ENCODE data around the gene LAMB4. TPM values are rescaled to one million over a fixed set of nuclear protein-coding genes. Genes with fewer than 3 reads are reported as not detected.

The LAMB4 gene
- total and polyA plus RNA-seq, 2 of the 8 experiments (the other 6 are each of a cell fraction or from before 2014, with no cell fraction given), result not detected

GRCh38 chr7:108003599-108003935 is 126.6 kb downstream of the LAMB4 start:
- Histone ChIP-seq H3K27ac (ENCODE audit: low read depth, low read length) (no peak overlapping the region), H3K9me3 (ENCODE audit: insufficient read depth in 2 of 2, low read depth in 1 of 2, low read length in 1 of 2) (no peaks in the 10 kb centered on the region; a peak in 1 of 4 replicates), H2BK5ac (ENCODE audit: low read depth, low read length) (no peak overlapping the region), H3K23ac (ENCODE audit: insufficient read length) (no peak overlapping the region), H3K23me2 (ENCODE audit: low read depth, low read length) (peaks cover 23% of the 10 kb centered on the region), H3K36me3 (ENCODE audit: control insufficient read depth in 2 of 4, insufficient read depth in 4 of 4, low read length in 3 of 4) (peaks cover 0 to 3% (median 0%) of the 10 kb centered on the region in 4 experiments; a peak in 1 of 8 replicates), H2BK12ac (ENCODE audit: low read depth, low read length) (no peak overlapping the region), H4K91ac (replicated peaks; ENCODE audit: insufficient read length, low read length) (no peak overlapping the region), H3K4me2 (ENCODE audit: insufficient read depth in 1 of 2, low read depth in 2 of 2, low read length in 2 of 2) (peak overlapping the region; percentile 91 to 98), H3K27me3 (replicated peaks in 1 of 4; ENCODE audit: control insufficient read depth in 3 of 4, extremely low read depth in 1 of 4, insufficient read depth in 3 of 4, low read length in 3 of 4) (peaks cover 34 to 75% (median 65%) of the 10 kb centered on the region in 4 experiments), H3K18ac (ENCODE audit: extremely low read depth, low read length) (no peak overlapping the region), H2AFZ (ENCODE audit: low read length) (no peak overlapping the region), H2BK15ac (ENCODE audit: low read length) (no peak overlapping the region), H2BK120ac (replicated peaks; ENCODE audit: low read depth, low read length) (no peak overlapping the region), H4K20me1 (replicated peaks in 1 of 2; ENCODE audit: control insufficient read depth in 1 of 2, insufficient read depth in 2 of 2, low read length in 2 of 2) (peaks cover 3% of the 10 kb centered on the region in 2 experiments), H3K9ac (replicated peaks in 1 of 4; ENCODE audit: extremely low read depth in 1 of 4, low read depth in 3 of 4, low read length in 3 of 4) (no peak overlapping the region), H3K56ac (replicated peaks; ENCODE audit: insufficient read length, low read depth, low read length) (no peak overlapping the region), H3K79me2 (ENCODE audit: control insufficient read depth in 1 of 2, insufficient read depth in 2 of 2, low read length in 2 of 2) (no peaks in the 10 kb centered on the region), H3K4ac (replicated peaks; ENCODE audit: insufficient read length, low read depth, low read length) (no peak overlapping the region), H3K79me1 (ENCODE audit: low read depth, low read length) (no peaks in the 10 kb centered on the region), H2BK20ac (ENCODE audit: low read length) (no peak overlapping the region), H2AK5ac (ENCODE audit: low read depth, low read length) (no peak overlapping the region), H4K5ac (ENCODE audit: insufficient read length, low read depth, low read length) (no peak overlapping the region), H4K8ac (ENCODE audit: extremely low read depth, insufficient read depth, low read length) (no peak overlapping the region), H3K4me1 (replicated peaks in 1 of 4; ENCODE audit: control insufficient read depth in 3 of 4, insufficient read depth in 4 of 4, low read length in 3 of 4) (peaks cover 7 to 21% (median 11%) of the 10 kb centered on the region in 4 experiments), H3K4me3 (ENCODE audit: extremely low read depth in 1 of 4, insufficient read depth in 2 of 4, low read depth in 3 of 4, low read length in 4 of 4) (peak overlapping the region; percentile 40 to 92 (median 69)), H3K14ac (ENCODE audit: insufficient read length) (no peak overlapping the region)
- POLR2A ChIA-PET (ENCODE audit: partially characterized antibody), result interaction anchor here (1.8 to 2.8 kb wide), 3 partner anchors 30 to 70 kb away, joined by 4 to 18 read pairs (median 6); no protein-coding TSS in a partner anchor
- TF ChIP-seq E2F6 (IDR thresholded peaks at IDR 0.05) (no peak), RNF2 (IDR thresholded peaks at IDR 0.05; ENCODE audit: borderline replicate concordance, low read depth, low read length, missing control alignments, poor library complexity, severe bottlenecking) (peak; percentile 44)
- CTCF ChIA-PET (ENCODE audit: partially characterized antibody), result interaction anchor here (0.9 to 3.9 kb wide), 12 partner anchors 10 to 110 kb away, joined by 3 to 27 read pairs (median 3); no protein-coding TSS in a partner anchor
- no peak for DNase-seq (ENCODE audit: low read depth in 1 of 2, low spot score in 2 of 2)
- WGBS, 2 experiments (ENCODE audit: extremely low coverage in 1 of 2, insufficient coverage in 1 of 2, insufficient read length in 1 of 2, insufficient replicate concordance in 2 of 2, low coverage in 1 of 2, low lambda C conversion rate in 2 of 2, missing lambda C conversion rate in 1 of 2), result 31% methylated on average over 15 of the region's 15 CpGs; no CpG with 5 or more reads in 1 of the 2 experiments
- FAIRE-seq, result no peak

Data from H1 (cell line).